Mucosa of gallbladder (tissue), 1 donor: ENCODE data around the gene HOATZ. TPM values are rescaled to one million over a fixed set of nuclear protein-coding genes. Genes with fewer than 3 reads are reported as not detected.

Experiments
- DNase-seq: peaks from one replicate; pipeline ENCODE4 v3.0.0-alpha.2; 2020; ENCODE audit warnings: low spot score
- total RNA-seq: library from RNA; stranded (reverse); gene quantifications from one replicate; pipeline ENCODE4 v1.2.1, GENCODE V29; 2021
- donor health status: DM: no; HTN: no; CAD: no.

HOATZ gene
- total RNA-seq, 1 donor from 2014 or later, result not detected

- no peak for DNase-seq
Measured at GRCh38 chr11:111549196-111549868, 34.8 kb downstream of the HOATZ start.

- DNase-seq, result no peak
Measured at GRCh38 chr11:111549869-111550203, 35.3 kb downstream of the HOATZ start.

- no peak for DNase-seq
Measured at GRCh38 chr11:111550258-111550657, 35.7 kb downstream of the HOATZ start.

GRCh38 chr11:111554532-111554931, 40.0 kb downstream of the HOATZ start:
- DNase-seq, result no peak

- DNase-seq, result no peak
Measured at GRCh38 chr11:111555255-111555654, 40.7 kb downstream of the HOATZ start.

- no peak for DNase-seq
Measured at GRCh38 chr11:111557425-111558111, 43.0 kb downstream of the HOATZ start.

GRCh38 chr11:111559800-111560464, 45.4 kb downstream of the HOATZ start:
- DNase-seq, result no peak

GRCh38 chr11:111560800-111561199, 46.2 kb downstream of the HOATZ start:
- no peak for DNase-seq

GRCh38 chr11:111561306-111561705, 46.7 kb downstream of the HOATZ start:
- DNase-seq, result no peak

GRCh38 chr11:111561791-111562325, 47.3 kb downstream of the HOATZ start:
- DNase-seq, result no peak

- DNase-seq, result no peak
Measured at GRCh38 chr11:111562692-111563389, 48.3 kb downstream of the HOATZ start.

GRCh38 chr11:111565114-111565720, 50.6 kb downstream of the HOATZ start:
- peak; percentile 76 for DNase-seq

GRCh38 chr11:111566324-111566723, 51.7 kb downstream of the HOATZ start:
- DNase-seq, result no peak

GRCh38 chr11:111569476-111569875, 54.9 kb downstream of the HOATZ start:
- no peak for DNase-seq

- DNase-seq, result no peak
Measured at GRCh38 chr11:111570796-111571195, 56.2 kb downstream of the HOATZ start.

GRCh38 chr11:111571829-111572501, 57.4 kb downstream of the HOATZ start:
- DNase-seq, result no peak

GRCh38 chr11:111572581-111572980, 58.0 kb downstream of the HOATZ start:
- DNase-seq, result no peak

- DNase-seq, result no peak
Measured at GRCh38 chr11:111573821-111574249, 59.3 kb downstream of the HOATZ start.

GRCh38 chr11:111574373-111575225, 60.0 kb downstream of the HOATZ start:
- no peak for DNase-seq

GRCh38 chr11:111575740-111576139, 61.2 kb downstream of the HOATZ start:
- DNase-seq, result no peak
